Osteoblast (primary cell): ENCODE measurements around the gene COX18. TPM values are rescaled to one million over a fixed set of nuclear protein-coding genes. Genes with fewer than 3 reads are reported as not detected.

Experiments used
- DNase-seq: peaks from one replicate; pipeline ENCODE4 v3.0.0; 2011; ENCODE audit warnings: low spot score, mixed read lengths; ENCODE audit not compliant: insufficient read length; ENCODE audit errors: missing footprints
- H2AFZ ChIP-seq: 2 replicates; pipeline ENCODE4 v1.6.0; 2011; ENCODE audit warnings: mild to moderate bottlenecking, low read length
- H3K27ac ChIP-seq: 2 replicates; pipeline ENCODE4 v1.5.1; 2011; ENCODE audit warnings: mild to moderate bottlenecking, low read depth, low read length, moderate library complexity
- H3K27me3 ChIP-seq: 2 replicates; pipeline ENCODE4 v1.6.0; 2012; ENCODE audit warnings: mild to moderate bottlenecking, control low read depth, inconsistent platforms, low read length, moderate library complexity; ENCODE audit not compliant: insufficient read depth
- H3K36me3 ChIP-seq: 2 replicates; pipeline ENCODE4 v1.5.1; 2011; ENCODE audit warnings: mild to moderate bottlenecking, low read length, control low read depth, moderate library complexity; ENCODE audit not compliant: insufficient read depth
- H3K4me1 ChIP-seq: 2 replicates; pipeline ENCODE4 v1.5.1; 2011; ENCODE audit warnings: mild to moderate bottlenecking, low read length, control low read depth, moderate library complexity; ENCODE audit not compliant: insufficient read depth
- H3K4me2 ChIP-seq: 2 replicates; pipeline ENCODE4 v1.6.0; 2011; ENCODE audit warnings: mild to moderate bottlenecking, low read length; ENCODE audit not compliant: insufficient read depth
- H3K4me3 ChIP-seq: fragments of 200-600 bp; sonication (generic); 3 replicates; pipeline ENCODE4 v1.5.1; 2012; ENCODE audit warnings: mild to moderate bottlenecking, low read length, inconsistent platforms; ENCODE audit not compliant: insufficient read depth
- H3K79me2 ChIP-seq: 2 replicates; pipeline ENCODE4 v1.6.0; 2012; ENCODE audit warnings: mild to moderate bottlenecking, low read length, control low read depth, inconsistent platforms; ENCODE audit not compliant: insufficient read depth
- H3K9me3 ChIP-seq: 2 replicates; pipeline ENCODE4 v1.5.1; 2011; ENCODE audit warnings: low read depth, low read length, control low read depth
- H4K20me1 ChIP-seq: 2 replicates; pipeline ENCODE4 v1.6.0; 2012; ENCODE audit warnings: mild to moderate bottlenecking, low read length, control low read depth; ENCODE audit not compliant: insufficient read depth
- total RNA-seq: library from RNA; depleted of rRNA; stranded (reverse); fragments of >200 nt; gene quantifications from 2 replicates; pipeline ENCODE4 v1.2.3, GENCODE V29; 2012
- TF ChIP-seq, protein P1 (sequence below): IDR thresholded peaks from 2 replicates; pipeline ENCODE4 v1.5.1; 2011; ENCODE audit warnings: mild to moderate bottlenecking, low read depth, low read length, moderate library complexity; ENCODE audit errors: extremely low read depth

COX18 gene
- total RNA-seq, 1 donor = 29.0 TPM

DNA sequence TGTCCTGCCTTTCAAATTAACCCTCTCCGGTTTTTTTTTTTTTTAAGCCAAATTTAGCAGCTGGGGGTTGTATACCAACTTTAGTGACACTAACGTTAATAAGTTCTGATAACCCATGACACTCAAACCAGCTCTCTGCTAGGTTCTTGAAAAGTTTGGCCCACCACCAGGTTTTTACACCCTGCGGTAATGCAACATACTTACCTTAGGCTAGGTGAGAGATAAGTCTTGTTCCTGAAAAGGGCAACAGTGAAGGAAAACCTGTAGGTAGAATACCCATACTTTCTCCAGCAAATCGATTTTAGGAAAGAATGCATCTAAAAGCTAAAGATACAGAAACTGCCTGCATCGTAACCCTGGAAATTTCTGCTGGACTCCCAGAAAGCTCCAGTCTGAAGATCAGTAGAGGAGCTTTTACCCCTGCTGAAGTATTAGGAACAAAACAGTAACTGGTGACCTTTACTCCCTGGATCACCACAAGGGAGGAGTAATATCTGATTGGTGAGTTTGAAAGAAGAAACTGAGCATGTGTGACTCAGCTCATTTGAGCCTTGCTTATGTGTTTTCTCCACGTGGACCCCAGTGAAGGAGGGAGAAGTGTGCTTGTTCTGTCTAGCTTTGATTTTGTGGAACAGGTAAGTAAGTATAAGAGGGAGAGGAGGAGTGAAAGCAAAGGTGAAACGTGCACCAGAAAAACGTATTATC is 34.4 kb upstream of the COX18 start:
- H2AFZ ChIP-seq = no peak overlapping the region
- TF ChIP-seq, protein P1, sequence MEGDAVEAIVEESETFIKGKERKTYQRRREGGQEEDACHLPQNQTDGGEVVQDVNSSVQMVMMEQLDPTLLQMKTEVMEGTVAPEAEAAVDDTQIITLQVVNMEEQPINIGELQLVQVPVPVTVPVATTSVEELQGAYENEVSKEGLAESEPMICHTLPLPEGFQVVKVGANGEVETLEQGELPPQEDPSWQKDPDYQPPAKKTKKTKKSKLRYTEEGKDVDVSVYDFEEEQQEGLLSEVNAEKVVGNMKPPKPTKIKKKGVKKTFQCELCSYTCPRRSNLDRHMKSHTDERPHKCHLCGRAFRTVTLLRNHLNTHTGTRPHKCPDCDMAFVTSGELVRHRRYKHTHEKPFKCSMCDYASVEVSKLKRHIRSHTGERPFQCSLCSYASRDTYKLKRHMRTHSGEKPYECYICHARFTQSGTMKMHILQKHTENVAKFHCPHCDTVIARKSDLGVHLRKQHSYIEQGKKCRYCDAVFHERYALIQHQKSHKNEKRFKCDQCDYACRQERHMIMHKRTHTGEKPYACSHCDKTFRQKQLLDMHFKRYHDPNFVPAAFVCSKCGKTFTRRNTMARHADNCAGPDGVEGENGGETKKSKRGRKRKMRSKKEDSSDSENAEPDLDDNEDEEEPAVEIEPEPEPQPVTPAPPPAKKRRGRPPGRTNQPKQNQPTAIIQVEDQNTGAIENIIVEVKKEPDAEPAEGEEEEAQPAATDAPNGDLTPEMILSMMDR = no peak
- H3K4me2 ChIP-seq = no peak overlapping the region
- H3K4me1 ChIP-seq = no peaks in the 10 kb centered on the region
- H3K27me3 ChIP-seq = no peaks in the 10 kb centered on the region
- H3K36me3 ChIP-seq = peaks cover 67% of the 10 kb centered on the region
- H3K79me2 ChIP-seq = no peaks in the 10 kb centered on the region
- H3K9me3 ChIP-seq = no peaks in the 10 kb centered on the region
- no peak overlapping the region for H3K4me3 ChIP-seq
- no peak for DNase-seq
- H4K20me1 ChIP-seq = peaks cover 2% of the 10 kb centered on the region
- no peak overlapping the region for H3K27ac ChIP-seq

DNA sequence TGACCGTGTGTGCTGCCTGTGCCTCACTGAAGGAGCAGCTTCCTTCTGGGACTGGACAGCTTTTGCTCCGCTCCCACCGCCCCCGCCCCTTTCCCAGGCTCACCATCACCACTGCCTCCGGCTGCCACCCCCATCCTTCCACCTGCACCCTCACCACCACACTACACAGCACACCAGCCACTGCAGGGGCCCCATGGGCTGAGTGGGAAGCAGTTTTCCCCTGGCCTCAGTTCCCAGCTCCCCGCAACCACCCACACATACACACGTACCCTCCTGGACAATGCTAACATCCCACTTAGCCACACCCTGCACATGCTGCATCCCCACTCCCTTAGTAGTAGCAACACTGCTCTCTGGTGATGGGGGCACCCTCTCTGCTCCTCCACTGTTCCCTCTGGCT is 29.6 kb upstream of the COX18 start:
- Histone ChIP-seq H4K20me1 (peaks cover 2% of the 10 kb centered on the region), H3K4me3 (no peak overlapping the region), H3K79me2 (no peaks in the 10 kb centered on the region), H3K27ac (no peak overlapping the region), H2AFZ (no peak overlapping the region), H3K4me2 (no peak overlapping the region), H3K36me3 (peaks cover 76% of the 10 kb centered on the region), H3K9me3 (no peaks in the 10 kb centered on the region), H3K4me1 (no peaks in the 10 kb centered on the region), H3K27me3 (no peaks in the 10 kb centered on the region)
- TF ChIP-seq, protein P1 = no peak
- DNase-seq = no peak

DNA sequence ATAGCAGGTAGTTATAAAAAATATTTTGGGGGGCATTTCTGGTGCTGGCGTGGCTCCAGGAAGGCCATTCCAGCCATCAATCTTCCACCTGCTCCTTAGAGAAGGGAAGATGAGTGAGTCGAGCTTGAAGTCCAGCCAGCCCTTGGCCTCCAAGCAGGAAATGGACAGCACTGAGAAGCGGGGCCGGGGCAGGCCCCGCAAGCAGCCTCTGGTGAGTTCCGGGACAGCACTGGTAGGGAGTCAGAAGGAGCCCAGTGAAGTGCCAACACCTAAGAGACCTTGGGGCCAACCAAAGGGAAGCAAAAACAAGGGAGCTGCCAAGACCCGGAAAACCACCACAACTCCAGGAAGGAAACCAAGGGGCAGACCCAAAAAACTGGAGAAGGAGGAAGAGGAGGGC is 29.2 kb upstream of the COX18 start:
- Histone ChIP-seq H4K20me1 (peaks cover 2% of the 10 kb centered on the region), H3K4me2 (no peak overlapping the region), H3K79me2 (no peaks in the 10 kb centered on the region), H3K27me3 (no peaks in the 10 kb centered on the region), H2AFZ (no peak overlapping the region), H3K36me3 (peaks cover 76% of the 10 kb centered on the region), H3K9me3 (no peaks in the 10 kb centered on the region), H3K4me3 (no peak overlapping the region), H3K27ac (no peak overlapping the region), H3K4me1 (no peaks in the 10 kb centered on the region)
- TF ChIP-seq, protein P1 = no peak
- DNase-seq = no peak

DNA sequence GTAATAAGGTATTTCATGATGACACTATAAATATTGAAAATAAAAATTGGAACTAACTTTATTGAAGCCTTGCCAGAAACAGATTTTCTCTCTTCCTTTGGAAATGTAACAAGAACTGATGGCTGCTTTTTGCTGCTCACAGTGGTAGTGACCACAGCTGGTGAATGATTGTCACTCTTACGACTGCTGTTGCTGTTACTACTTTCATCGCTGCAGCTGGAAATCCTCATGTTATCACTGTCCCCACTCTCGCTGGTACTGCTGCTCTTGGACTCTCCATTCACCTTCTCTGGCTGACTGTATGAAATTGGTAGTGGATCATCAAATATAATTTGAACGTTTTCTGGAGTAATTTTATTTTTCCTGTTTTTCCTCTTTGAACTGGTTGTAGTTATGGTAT is 28.5 kb upstream of the COX18 start:
- H3K79me2 ChIP-seq = no peaks in the 10 kb centered on the region
- no peak overlapping the region for H3K4me2 ChIP-seq
- no peak overlapping the region for H3K27ac ChIP-seq
- H3K4me1 ChIP-seq = no peaks in the 10 kb centered on the region
- H3K36me3 ChIP-seq = peaks cover 78% of the 10 kb centered on the region
- no peaks in the 10 kb centered on the region for H3K9me3 ChIP-seq
- H3K4me3 ChIP-seq = no peak overlapping the region
- no peaks in the 10 kb centered on the region for H3K27me3 ChIP-seq
- H4K20me1 ChIP-seq = peaks cover 2% of the 10 kb centered on the region
- H2AFZ ChIP-seq = no peak overlapping the region
- TF ChIP-seq, protein P1 = no peak
- no peak for DNase-seq
